Ishikawa (cell line): ENCODE measurements around the gene UQCC3.

ENCODE experiments used
- CEBPB ChIP-seq: IDR thresholded peaks from 2 replicates; pipeline ENCODE4 v1.6.1; 2012
- CREB1 ChIP-seq: IDR thresholded peaks from 2 replicates; pipeline ENCODE4 v1.6.1; 2012; ENCODE audit warnings: low read depth
- EGR1 ChIP-seq: IDR thresholded peaks from 2 replicates; pipeline ENCODE4 v1.6.1; 2012
- EP300 ChIP-seq: IDR thresholded peaks from 2 replicates; pipeline ENCODE4 v1.6.1; 2012; ENCODE audit warnings: borderline replicate concordance
- FOXM1 ChIP-seq: IDR thresholded peaks from 2 replicates; pipeline ENCODE4 v1.6.1; 2012; ENCODE audit warnings: low read depth, borderline replicate concordance
- MAX ChIP-seq: IDR thresholded peaks from 2 replicates; pipeline ENCODE4 v1.6.1; 2012
- NFIC ChIP-seq: IDR thresholded peaks from 2 replicates; pipeline ENCODE4 v1.6.1; 2012
- RAD21 ChIP-seq: IDR thresholded peaks from 2 replicates; pipeline ENCODE4 v1.6.1; 2012; ENCODE audit warnings: low read depth
- REST ChIP-seq: IDR thresholded peaks from 2 replicates; pipeline ENCODE4 v1.6.1; 2012; ENCODE audit warnings: low read depth, mild to moderate bottlenecking
- TAF1 ChIP-seq: IDR thresholded peaks from 2 replicates; pipeline ENCODE4 v1.6.1; 2012; ENCODE audit warnings: low read depth, mild to moderate bottlenecking
- TCF12 ChIP-seq: IDR thresholded peaks from 2 replicates; pipeline ENCODE4 v1.6.1; 2012; ENCODE audit warnings: low read depth
- TEAD4 ChIP-seq: IDR thresholded peaks from 2 replicates; pipeline ENCODE4 v1.6.1; 2012
- YY1 ChIP-seq: IDR thresholded peaks from 2 replicates; pipeline ENCODE4 v1.6.1; 2012; ENCODE audit warnings: low read depth
- ZBTB7A ChIP-seq: IDR thresholded peaks from 2 replicates; pipeline ENCODE4 v1.6.1; 2012; ENCODE audit warnings: low read depth
- TF ChIP-seq, protein P1 (sequence below): IDR thresholded peaks from 2 replicates; pipeline ENCODE4 v1.6.1; 2012

UQCC3 gene

GRCh38 chr11:62716206-62716605 lies 44.7 kb downstream of the UQCC3 start:
- no peak for TF ChIP-seq REST
- TF ChIP-seq TEAD4 = no peak
- no peak for TF ChIP-seq TCF12
- no peak for TF ChIP-seq MAX
- TF ChIP-seq FOXM1 = no peak
- no peak for TF ChIP-seq TAF1
- no peak for TF ChIP-seq EP300
- TF ChIP-seq RAD21 = no peak
- no peak for TF ChIP-seq CEBPB
- no peak for TF ChIP-seq ZBTB7A

DNA sequence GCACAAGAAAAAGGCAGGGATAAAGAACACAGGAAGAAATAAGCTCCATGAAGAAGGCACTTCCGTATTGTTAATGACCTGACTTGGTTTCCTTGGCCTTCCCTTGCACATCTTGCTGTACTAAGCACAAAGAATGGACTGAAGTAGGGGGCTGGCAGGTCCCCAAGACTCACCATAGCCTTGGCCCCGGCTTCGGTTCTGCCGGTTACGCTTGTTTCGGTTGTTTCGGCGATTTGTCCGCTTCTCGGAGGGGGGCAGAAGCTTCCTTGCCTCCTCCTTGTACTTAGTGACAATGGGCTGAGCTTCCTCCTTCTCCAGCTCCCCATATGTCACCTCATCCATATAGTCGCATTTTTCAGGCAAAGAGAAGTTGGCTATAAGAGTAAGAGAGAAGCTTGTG lies 45.3 kb downstream of the UQCC3 start:
- no peak for TF ChIP-seq TCF12
- no peak for TF ChIP-seq MAX
- TF ChIP-seq ZBTB7A = no peak
- TF ChIP-seq CREB1 = no peak
- no peak for TF ChIP-seq YY1
- TF ChIP-seq, protein P1, sequence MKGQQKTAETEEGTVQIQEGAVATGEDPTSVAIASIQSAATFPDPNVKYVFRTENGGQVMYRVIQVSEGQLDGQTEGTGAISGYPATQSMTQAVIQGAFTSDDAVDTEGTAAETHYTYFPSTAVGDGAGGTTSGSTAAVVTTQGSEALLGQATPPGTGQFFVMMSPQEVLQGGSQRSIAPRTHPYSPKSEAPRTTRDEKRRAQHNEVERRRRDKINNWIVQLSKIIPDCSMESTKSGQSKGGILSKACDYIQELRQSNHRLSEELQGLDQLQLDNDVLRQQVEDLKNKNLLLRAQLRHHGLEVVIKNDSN = no peak

DNA sequence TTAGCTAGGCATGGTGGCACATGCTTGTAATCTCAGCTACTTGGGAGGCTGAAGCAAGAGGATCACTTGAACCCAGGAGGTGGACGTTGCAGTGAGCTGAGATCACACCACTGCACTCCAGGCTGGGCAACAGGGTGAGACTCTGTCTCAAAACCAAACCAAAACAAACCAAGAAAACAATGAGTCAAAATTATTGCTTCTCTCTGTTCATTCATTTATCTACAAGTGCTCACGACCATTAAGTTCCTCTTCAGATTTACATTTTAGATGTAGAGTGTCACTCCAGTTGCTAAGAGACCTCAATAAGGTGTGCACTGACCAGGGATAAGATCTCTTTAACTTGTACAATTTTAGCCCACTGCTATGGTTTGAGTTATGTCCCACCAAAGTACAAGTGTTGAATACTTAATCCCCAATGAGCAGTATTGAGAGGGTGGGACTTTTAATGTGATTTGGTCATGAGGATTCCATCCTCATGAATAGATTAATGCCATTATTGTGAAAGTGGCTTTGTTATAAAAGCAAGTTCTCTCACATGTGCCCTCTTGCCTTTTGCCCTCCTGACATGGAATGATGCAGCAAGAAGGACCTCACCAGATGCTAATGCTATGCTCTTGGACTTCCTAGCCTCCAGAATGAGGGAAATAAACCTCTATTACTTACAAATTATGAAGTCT lies 48.0 kb downstream of the UQCC3 start:
- TF ChIP-seq ZBTB7A (no peak), NFIC (no peak), EP300 (no peak), MAX (no peak), EGR1 (no peak), FOXM1 (no peak), CREB1 (no peak), TEAD4 (no peak), TAF1 (no peak)

GRCh38 chr11:62721994-62722393 lies 50.5 kb downstream of the UQCC3 start:
- TF ChIP-seq TAF1 = no peak
- TF ChIP-seq CEBPB = no peak
- TF ChIP-seq TCF12 = no peak
- no peak for TF ChIP-seq ZBTB7A
- no peak for TF ChIP-seq EGR1
- TF ChIP-seq TEAD4 = no peak
- TF ChIP-seq EP300 = no peak
- TF ChIP-seq FOXM1 = no peak
- no peak for TF ChIP-seq MAX
- no peak for TF ChIP-seq CREB1
- TF ChIP-seq REST = no peak
- no peak for TF ChIP-seq YY1
- no peak for TF ChIP-seq RAD21
- TF ChIP-seq, protein P1 = no peak
- TF ChIP-seq NFIC = no peak
